Measurements from ENCODE around the gene RASL10B. TPM values are rescaled to one million over a fixed set of nuclear protein-coding genes. Genes with fewer than 3 reads are reported as not detected.
"Not testable (repeated sequence)": the region's sequence is repeated elsewhere in the genome, so short reads cannot be mapped to it uniquely, and the experiment has no call there.

RASL10B gene
- total RNA-seq, 1 donor = 2.2 TPM

- peak in 2 of 3 donors; percentile 47 to 49 for DNase-seq (ENCODE audit: low read depth in 2 of 3, low spot score in 2 of 3)
Observed at GRCh38 chr17:35740997-35741931, 9.8 kb downstream of the RASL10B start.

GRCh38 chr17:35742496-35742895, 11.1 kb downstream of the RASL10B start:
- DNase-seq (ENCODE audit: low read depth in 2 of 3, low spot score in 2 of 3) = no peak

GRCh38 chr17:35742896-35743477, 11.5 kb downstream of the RASL10B start:
- DNase-seq (ENCODE audit: low read depth in 2 of 3, low spot score in 2 of 3) = no peak

- DNase-seq (ENCODE audit: low read depth in 2 of 3, low spot score in 2 of 3) = peak in 2 of 3 donors; percentile 49 to 74
Observed at GRCh38 chr17:35743626-35744328, 12.3 kb downstream of the RASL10B start.

GRCh38 chr17:35744830-35745229, 13.4 kb downstream of the RASL10B start:
- no peak for DNase-seq (ENCODE audit: low read depth in 2 of 3, low spot score in 2 of 3)

GRCh38 chr17:35745246-35745645, 13.8 kb downstream of the RASL10B start:
- no peak for DNase-seq (ENCODE audit: low read depth in 2 of 3, low spot score in 2 of 3)

- no peak for DNase-seq (ENCODE audit: low read depth in 2 of 3, low spot score in 2 of 3)
Observed at GRCh38 chr17:35745749-35746320, 14.4 kb downstream of the RASL10B start.

GRCh38 chr17:35747540-35748017, 16.1 kb downstream of the RASL10B start:
- DNase-seq (ENCODE audit: low read depth in 2 of 3, low spot score in 2 of 3) = peak; percentile 58 to 86 (median 77)

- DNase-seq (ENCODE audit: low read depth in 2 of 3, low spot score in 2 of 3) = peak in 1 of 3 donors; percentile 77
Observed at GRCh38 chr17:35748341-35748841, 17.0 kb downstream of the RASL10B start.

GRCh38 chr17:35748979-35749378, 17.5 kb downstream of the RASL10B start:
- no peak for DNase-seq (ENCODE audit: low read depth in 2 of 3, low spot score in 2 of 3)

- DNase-seq (ENCODE audit: low read depth in 2 of 3, low spot score in 2 of 3) = peak in 1 of 3 donors; percentile 42
Observed at GRCh38 chr17:35749560-35750412, 18.3 kb downstream of the RASL10B start.

GRCh38 chr17:35750526-35751395, 19.3 kb downstream of the RASL10B start:
- DNase-seq (ENCODE audit: low read depth in 2 of 3, low spot score in 2 of 3) = no peak

- DNase-seq (ENCODE audit: low read depth in 2 of 3, low spot score in 2 of 3) = not testable (repeated sequence)
Observed at GRCh38 chr17:35751541-35751940, 20.1 kb downstream of the RASL10B start.

GRCh38 chr17:35752471-35752870, 21.0 kb downstream of the RASL10B start:
- no peak for DNase-seq (ENCODE audit: low read depth in 2 of 3, low spot score in 2 of 3)

- DNase-seq (ENCODE audit: low read depth in 2 of 3, low spot score in 2 of 3) = no peak
Observed at GRCh38 chr17:35752945-35753764, 21.7 kb downstream of the RASL10B start, which contains the start of gene GAS2L2. Gene GAS2L2, minus strand, starts transcription at chr17:35753239. Its CDS starts 389 bp downstream, at chr17:35752850.

GRCh38 chr17:35757243-35757642, 25.8 kb downstream of the RASL10B start:
- no peak for DNase-seq (ENCODE audit: low read depth in 2 of 3, low spot score in 2 of 3)

GRCh38 chr17:35760587-35760986, 29.1 kb downstream of the RASL10B start, which contains the start of gene C17orf50:
Gene C17orf50, plus strand, starts transcription at chr17:35760887. Its CDS starts 55 bp downstream, at chr17:35760942.
- DNase-seq (ENCODE audit: low read depth in 2 of 3, low spot score in 2 of 3) = no peak

GRCh38 chr17:35761601-35762000, 30.2 kb downstream of the RASL10B start:
- DNase-seq (ENCODE audit: low read depth in 2 of 3, low spot score in 2 of 3) = no peak

Measured in hematopoietic multipotent progenitor cell (in vitro differentiated cells).